CD4-positive, alpha-beta T cell treated with Interleukin-12 subunit alpha and Interleukin-12 subunit beta, for 1 hour (primary cell): Measurements from ENCODE around the gene PTGER2.

Source experiments
- DNase-seq: peaks from one replicate; pipeline ENCODE4 v3.0.0-alpha.2; 2020

Gene PTGER2

DNA sequence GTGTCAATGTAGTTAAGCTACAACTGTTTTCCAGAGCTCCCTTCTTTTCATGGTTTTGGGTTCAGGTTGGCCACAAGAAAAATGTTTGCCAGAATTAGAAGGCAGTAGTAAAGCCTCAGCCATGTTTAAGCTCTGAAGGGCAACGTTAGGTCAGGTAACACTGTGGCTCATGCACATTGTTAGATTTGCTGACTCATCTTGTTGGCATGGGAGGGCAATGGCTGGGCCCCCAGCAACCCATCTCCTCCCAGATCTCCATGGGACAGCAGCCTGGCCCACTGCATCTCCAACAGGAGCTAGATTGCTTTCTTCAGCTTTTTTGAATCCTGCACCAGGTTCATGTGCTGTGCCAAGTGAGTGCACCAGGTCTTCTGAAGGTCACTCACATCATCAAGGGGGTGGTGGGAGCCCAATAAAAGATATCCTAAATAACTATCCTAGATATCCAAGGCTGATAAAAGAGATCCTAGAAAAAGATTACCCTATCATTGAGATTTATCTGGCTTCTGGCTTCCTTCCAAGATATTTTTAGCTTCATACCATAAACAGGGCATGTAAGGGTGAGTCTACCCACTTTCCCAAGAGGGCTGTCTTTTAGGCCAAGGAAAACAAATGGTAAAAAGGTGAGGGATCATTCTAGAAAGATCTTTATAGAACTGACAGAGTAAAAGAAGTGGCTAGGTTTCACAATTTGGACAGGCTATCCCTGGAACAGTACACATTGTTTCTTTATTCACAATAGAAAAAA, 28.9 kb downstream of the PTGER2 start:
- no peak for DNase-seq

GRCh38 chr14:52346778-52347177, 32.7 kb downstream of the PTGER2 start:
- no peak for DNase-seq

DNA sequence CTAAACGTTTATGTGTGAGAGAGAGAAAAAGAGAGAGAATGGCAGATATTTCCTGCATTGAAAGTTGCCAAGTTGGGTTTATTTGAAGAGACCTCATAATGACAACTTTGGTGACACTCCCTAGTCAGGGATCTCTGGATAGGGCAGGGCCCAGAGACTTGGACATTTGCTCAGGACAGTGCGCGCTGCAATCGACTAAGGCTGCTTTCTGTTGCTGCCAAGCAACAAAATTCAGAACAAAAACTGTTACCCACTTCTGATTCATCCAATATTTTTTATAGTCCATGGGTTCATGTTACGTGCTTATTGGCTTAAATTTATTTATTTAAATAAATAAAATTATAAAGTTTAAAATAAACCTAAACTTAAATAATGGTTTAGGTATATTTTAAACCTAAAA, 34.2 kb downstream of the PTGER2 start:
- DNase-seq = no peak

- no peak for DNase-seq
Measured at GRCh38 chr14:52348776-52349175, 34.7 kb downstream of the PTGER2 start.

DNA sequence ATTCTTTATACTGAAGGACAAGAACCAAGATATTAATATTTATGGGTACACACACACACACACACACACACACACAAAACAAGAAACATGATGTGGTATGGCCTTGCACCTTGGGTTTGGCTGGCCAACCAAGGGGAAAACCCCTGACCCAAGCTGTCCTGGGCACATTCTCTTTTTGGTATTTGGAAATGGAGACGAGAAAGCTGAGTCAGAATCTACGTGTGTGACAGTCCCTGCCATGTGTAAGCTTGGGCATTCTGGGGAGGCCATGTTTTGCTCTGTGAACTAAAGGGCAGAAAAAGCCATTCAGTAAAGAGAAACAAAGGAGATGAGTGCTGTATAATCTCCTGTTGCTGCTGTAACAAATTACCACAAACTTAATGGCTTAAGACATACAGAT, 35.6 kb downstream of the PTGER2 start:
- DNase-seq = peak; percentile 13

DNA sequence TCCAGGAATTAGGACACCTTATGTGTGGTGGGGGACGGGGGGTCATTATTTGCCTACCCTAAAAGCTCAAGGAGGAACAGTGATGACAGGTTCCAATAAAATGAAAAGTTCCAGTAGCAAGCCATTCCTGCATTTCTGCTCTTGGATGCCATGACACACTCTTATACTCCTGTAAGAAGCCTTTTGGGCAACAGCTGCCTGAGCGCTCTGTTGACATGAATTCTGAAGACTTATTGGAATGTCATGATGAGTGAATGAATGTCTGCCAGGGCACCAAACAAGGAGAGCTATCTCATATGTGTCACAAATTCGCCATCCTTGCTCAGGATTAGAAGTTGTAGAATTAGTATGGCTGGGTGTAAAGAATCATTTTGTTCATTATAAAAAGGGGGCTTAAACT, 36.3 kb downstream of the PTGER2 start:
- DNase-seq = no peak

- no peak for DNase-seq
Measured at GRCh38 chr14:52351233-52352060, 37.3 kb downstream of the PTGER2 start.

DNA sequence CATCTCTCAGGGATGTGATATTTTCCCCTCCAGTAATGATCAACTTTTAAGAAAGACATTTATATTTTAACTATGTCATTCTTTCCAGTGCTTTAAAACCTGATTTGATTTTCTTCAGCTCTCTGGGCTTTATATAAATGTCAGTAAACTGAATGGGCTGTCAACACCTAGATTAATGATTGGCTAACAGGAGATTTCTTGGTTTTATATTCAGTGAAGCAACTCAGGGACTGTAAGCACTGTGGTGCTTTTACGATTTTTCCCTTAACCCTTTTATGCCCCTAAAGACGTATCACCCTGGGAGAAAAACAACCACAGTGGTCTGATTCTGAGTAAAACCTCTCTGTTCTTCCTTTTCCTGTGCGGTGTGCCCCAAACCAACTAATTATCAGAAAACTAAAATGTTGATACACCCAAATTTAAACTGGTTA, 38.0 kb downstream of the PTGER2 start:
- DNase-seq = peak; percentile 75

DNA sequence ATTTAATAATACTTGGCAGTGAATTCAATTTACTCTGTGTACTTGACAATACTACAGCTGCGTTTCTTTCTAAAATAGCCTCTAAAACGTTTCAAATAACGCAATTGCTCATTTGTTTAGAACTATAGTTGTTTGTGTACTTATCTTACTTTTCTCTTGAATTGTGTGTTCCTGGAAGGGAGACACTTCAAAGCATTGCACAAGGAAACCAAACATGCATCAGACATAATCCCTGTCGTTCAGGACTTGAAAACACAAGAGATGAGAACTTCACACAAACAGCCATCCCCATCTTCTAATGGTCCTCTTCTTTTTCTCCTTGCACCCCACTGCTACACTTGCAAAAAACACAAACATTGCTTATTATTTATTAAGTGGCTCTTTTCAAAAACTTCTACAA, 38.5 kb downstream of the PTGER2 start:
- DNase-seq = no peak

GRCh38 chr14:52354242-52354641, 40.1 kb downstream of the PTGER2 start:
- DNase-seq = no peak

DNA sequence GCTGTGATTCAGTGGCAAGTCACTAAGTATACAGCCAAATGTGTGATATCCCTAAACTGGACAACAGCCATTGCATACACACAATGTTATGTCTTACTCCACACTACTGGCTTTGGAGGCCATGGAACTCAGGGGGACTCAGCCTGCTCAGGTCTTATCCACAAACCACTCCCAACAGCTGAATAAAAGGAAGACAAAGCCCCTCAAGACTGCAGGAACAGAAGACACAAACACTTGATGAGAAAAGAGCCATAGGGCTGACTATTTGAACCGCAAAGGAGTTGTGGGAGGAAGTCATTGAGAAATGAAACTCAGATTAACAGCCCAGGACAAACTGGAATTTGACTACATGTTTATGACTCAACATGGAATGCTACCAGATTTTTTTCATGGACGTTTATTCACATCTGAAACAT, 40.9 kb downstream of the PTGER2 start:
- no peak for DNase-seq

GRCh38 chr14:52355526-52355925, 41.4 kb downstream of the PTGER2 start:
- DNase-seq = no peak

- no peak for DNase-seq
Measured at GRCh38 chr14:52356025-52356424, 41.9 kb downstream of the PTGER2 start.

DNA sequence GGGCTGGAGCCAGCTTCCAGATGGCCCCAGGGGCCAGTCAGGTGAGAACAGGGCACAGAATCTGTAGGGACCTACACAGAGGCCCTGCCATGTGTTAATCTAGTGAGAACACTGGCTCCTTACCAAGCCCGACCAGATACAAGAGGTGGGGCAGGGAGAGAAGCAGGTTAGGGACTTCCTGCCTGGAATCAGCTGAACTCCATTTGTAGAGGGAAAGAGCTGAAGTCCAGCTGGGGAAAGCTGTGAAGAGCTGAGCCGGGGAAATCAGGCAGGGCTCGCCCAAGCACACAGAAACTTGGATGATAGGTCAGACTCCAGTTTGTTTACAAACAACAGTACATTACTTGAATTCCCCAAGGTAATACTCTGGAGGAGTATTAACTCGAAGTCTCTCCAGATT, 46.7 kb downstream of the PTGER2 start:
- DNase-seq = no peak

- no peak for DNase-seq
Measured at GRCh38 chr14:52363041-52363704, 49.1 kb downstream of the PTGER2 start.

GRCh38 chr14:52363961-52364360, 49.8 kb downstream of the PTGER2 start:
- no peak for DNase-seq

DNA sequence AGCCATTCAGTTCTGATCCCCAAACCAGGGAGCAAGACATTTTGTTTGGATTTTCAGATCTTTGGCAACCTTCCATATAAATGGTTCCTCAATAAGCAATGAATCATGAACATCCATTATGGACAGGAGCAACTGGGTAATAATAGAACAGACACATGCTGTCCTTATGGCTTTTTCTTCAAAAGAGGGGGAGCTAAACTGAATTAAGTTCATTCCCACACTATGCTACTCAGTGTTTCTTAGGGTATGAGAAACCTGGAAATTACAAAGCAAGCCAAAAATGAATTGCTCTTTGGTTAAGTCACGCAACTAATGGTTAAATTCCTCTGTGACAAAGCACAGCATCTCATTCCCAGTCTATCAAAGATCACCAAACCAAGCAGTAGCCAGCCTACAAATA, 51.0 kb downstream of the PTGER2 start:
- no peak for DNase-seq

GRCh38 chr14:52366796-52367315, 52.7 kb downstream of the PTGER2 start:
- no peak for DNase-seq

GRCh38 chr14:52369305-52369801, 55.2 kb downstream of the PTGER2 start:
- DNase-seq = no peak

- DNase-seq = no peak
Measured at GRCh38 chr14:52370406-52370935, 56.4 kb downstream of the PTGER2 start.

GRCh38 chr14:52377940-52378339, 63.8 kb downstream of the PTGER2 start:
- DNase-seq = no peak
